Trophoblast cell (in vitro differentiated cells and primary cell): ENCODE measurements around the gene EFCAB14.
"Not testable (repeated sequence)": the region's sequence is repeated elsewhere in the genome, so short reads cannot be mapped to it uniquely, and the experiment has no call there.

ENCODE experiments used
- DNase-seq, 2 donors: peaks; one replicate each; pipeline ENCODE4 v3.0.0-alpha.2; 2016
- H2AFZ ChIP-seq: 2 replicates; pipeline ENCODE4 v1.6.1; 2013; ENCODE audit warnings: low read length, moderate library complexity, mild to moderate bottlenecking; ENCODE audit not compliant: insufficient read depth, poor library complexity
- H2AK5ac ChIP-seq: 2 replicates; pipeline ENCODE4 v1.6.1; 2013; ENCODE audit warnings: mild to moderate bottlenecking, low read length
- H2BK120ac ChIP-seq: 2 replicates; pipeline ENCODE4 v1.6.1; 2013; ENCODE audit warnings: low read length, mild to moderate bottlenecking, moderate library complexity; ENCODE audit not compliant: insufficient read depth, poor library complexity
- H2BK12ac ChIP-seq: 2 replicates; pipeline ENCODE4 v1.6.1; 2013; ENCODE audit warnings: mild to moderate bottlenecking, low read length, moderate library complexity
- H2BK5ac ChIP-seq: 2 replicates; pipeline ENCODE4 v1.6.1; 2013; ENCODE audit warnings: low read length, low read depth, moderate library complexity, mild to moderate bottlenecking; ENCODE audit not compliant: poor library complexity
- H3K14ac ChIP-seq: 2 replicates; pipeline ENCODE4 v1.6.1; 2013; ENCODE audit warnings: mild to moderate bottlenecking, low read length
- H3K18ac ChIP-seq: 2 replicates; pipeline ENCODE4 v1.6.1; 2013; ENCODE audit warnings: mild to moderate bottlenecking, low read length
- H3K23ac ChIP-seq: 2 replicates; pipeline ENCODE4 v1.6.1; 2013; ENCODE audit warnings: low read length
- H3K27ac ChIP-seq: 2 replicates; pipeline ENCODE4 v1.5.1; 2013; ENCODE audit warnings: low read depth, mild to moderate bottlenecking, inconsistent platforms, low read length, moderate library complexity
- H3K27me3 ChIP-seq: 2 replicates; pipeline ENCODE4 v1.6.1; 2013; ENCODE audit warnings: inconsistent platforms, mild to moderate bottlenecking, low read length, moderate library complexity; ENCODE audit not compliant: insufficient read depth
- H3K36me3 ChIP-seq, 2 experiments: 1 replicate in 1 of 2; 2 replicates in 1 of 2; pipeline ENCODE4 v1.6.1; 2013; ENCODE audit warnings: low read length in 2 of 2, mild to moderate bottlenecking in 2 of 2, moderate library complexity in 1 of 2; ENCODE audit not compliant: insufficient read depth in 2 of 2, control insufficient read depth in 1 of 2
- H3K4ac ChIP-seq: 2 replicates; pipeline ENCODE4 v1.6.1; 2013; ENCODE audit warnings: low read depth, mild to moderate bottlenecking, low read length, moderate library complexity
- H3K4me1 ChIP-seq, 2 experiments: 1 replicate in 1 of 2; 2 replicates in 1 of 2; pipeline ENCODE4 v1.6.1; 2013; ENCODE audit warnings: low read length in 2 of 2, mild to moderate bottlenecking in 2 of 2, moderate library complexity in 1 of 2; ENCODE audit not compliant: insufficient read depth in 2 of 2, control insufficient read depth in 1 of 2
- H3K4me2 ChIP-seq: 2 replicates; pipeline ENCODE4 v1.6.1; 2013; ENCODE audit warnings: inconsistent platforms, mild to moderate bottlenecking, low read length, moderate library complexity
- H3K4me3 ChIP-seq: 2 replicates; pipeline ENCODE4 v1.5.1; 2013; ENCODE audit warnings: mild to moderate bottlenecking, low read depth, low read length, inconsistent platforms
- H3K79me1 ChIP-seq: one replicate; pipeline ENCODE4 v1.6.1; 2013; ENCODE audit warnings: low read length
- H3K79me2 ChIP-seq: 2 replicates; pipeline ENCODE4 v1.6.1; 2013; ENCODE audit warnings: low read length, mild to moderate bottlenecking; ENCODE audit not compliant: control insufficient read depth, insufficient read depth, poor library complexity
- H3K9ac ChIP-seq: 2 replicates; pipeline ENCODE4 v1.6.1; 2013; ENCODE audit warnings: mild to moderate bottlenecking, low read length
- H3K9me3 ChIP-seq: 2 replicates; pipeline ENCODE4 v1.6.1; 2013; ENCODE audit warnings: low read depth, mild to moderate bottlenecking, control low read depth, inconsistent platforms, low read length; ENCODE audit not compliant: insufficient read depth
- H4K12ac ChIP-seq: 2 replicates; pipeline ENCODE4 v1.6.1; 2013; ENCODE audit warnings: low read depth, mild to moderate bottlenecking, low read length, moderate library complexity
- H4K8ac ChIP-seq: 2 replicates; pipeline ENCODE4 v1.6.1; 2013; ENCODE audit warnings: low read depth, mild to moderate bottlenecking, low read length, moderate library complexity
- H4K91ac ChIP-seq: one replicate; pipeline ENCODE4 v1.6.1; 2013; ENCODE audit warnings: low read depth, mild to moderate bottlenecking, low read length, moderate library complexity
- WGBS: extraction: QIAGEN DNeasy Blood & Tissue Kit; methylation state at CpG from one replicate; pipeline ENCODE4 v1.1.7; 2013; ENCODE audit warnings: missing lambda C conversion rate; ENCODE audit not compliant: insufficient read length, insufficient coverage; ENCODE audit errors: extremely low coverage; 5-methylcytosine and 5-hydroxymethylcytosine counted together

Gene EFCAB14

DNA sequence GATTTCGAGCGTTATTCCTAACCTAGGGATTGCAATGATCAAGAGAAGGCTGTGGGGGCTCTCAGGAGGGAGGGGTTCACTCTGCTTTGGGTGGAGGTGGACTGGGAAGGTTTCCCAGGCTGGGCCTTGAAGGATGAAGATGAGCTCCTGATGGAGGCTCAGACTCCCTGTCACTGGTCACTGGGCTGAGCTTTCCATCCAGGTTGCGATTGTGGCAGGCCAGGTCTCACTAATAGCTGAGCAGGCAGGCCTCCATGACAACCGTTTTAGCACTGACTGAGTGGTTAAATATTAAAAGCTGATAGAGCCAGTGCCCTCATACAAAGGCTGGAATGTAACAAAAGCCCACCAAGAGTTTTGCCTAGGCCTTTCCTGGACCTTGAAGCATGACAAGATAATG, 36.2 kb upstream of the EFCAB14 start:
- no CpG with 5 or more reads among the region's 4 CpGs for WGBS
- H3K79me1 ChIP-seq, result peaks cover 5% of the 10 kb centered on the region

DNA sequence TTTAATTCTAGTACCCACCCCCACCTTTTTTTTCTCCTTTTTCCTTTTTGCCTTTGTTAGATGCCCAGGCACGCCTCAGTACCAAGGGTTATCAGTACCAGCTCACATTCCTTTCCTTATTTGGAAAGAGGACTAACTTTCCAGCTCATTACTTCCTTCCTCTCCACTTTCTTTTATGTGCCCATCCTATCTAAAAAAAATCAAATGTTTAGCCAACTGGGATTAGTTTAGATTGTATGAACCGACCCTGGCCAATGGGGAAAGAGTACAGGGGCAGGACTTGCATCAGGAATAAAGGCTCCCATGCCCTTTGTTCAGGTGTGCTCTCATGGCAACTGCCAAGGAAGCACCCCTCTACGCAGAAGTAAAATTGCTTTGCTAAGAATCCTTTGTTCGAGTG, 35.8 kb upstream of the EFCAB14 start:
- not testable (repeated sequence) for DNase-seq, H3K9ac ChIP-seq, H3K4me3 ChIP-seq, H3K4ac ChIP-seq, H3K23ac ChIP-seq, H3K18ac ChIP-seq, H3K79me1 ChIP-seq, H2BK5ac ChIP-seq, H2AFZ ChIP-seq, H3K36me3 ChIP-seq, H4K91ac ChIP-seq, H3K27ac ChIP-seq, H4K12ac ChIP-seq, H3K4me2 ChIP-seq, H3K79me2 ChIP-seq, H2BK120ac ChIP-seq, H3K27me3 ChIP-seq, H3K14ac ChIP-seq, H2BK12ac ChIP-seq, H4K8ac ChIP-seq, H2AK5ac ChIP-seq, H3K9me3 ChIP-seq
- no CpG with 5 or more reads among the region's 4 CpGs for WGBS
- H3K4me1 ChIP-seq, result peaks cover 17 to 20% of the 10 kb centered on the region in 2 experiments

More for the DNA sequence above, 36.2 kb upstream of the EFCAB14 start:
- Histone ChIP-seq H3K4me1 (peaks cover 17 to 20% of the 10 kb centered on the region in 2 experiments), H3K4ac (no peak overlapping the region), H3K23ac (no peak overlapping the region), H3K79me2 (no peaks in the 10 kb centered on the region), H4K8ac (no peak overlapping the region), H4K12ac (peak overlapping the region; percentile 31), H2AK5ac (peak overlapping the region; percentile 57), H3K36me3 (no peaks in the 10 kb centered on the region), H3K27ac (no peak overlapping the region), H3K9ac (no peak overlapping the region), H3K14ac (peak overlapping the region; percentile 65), H3K4me2 (no peak overlapping the region), H3K9me3 (no peaks in the 10 kb centered on the region), H2AFZ (no peak overlapping the region), H4K91ac (peak overlapping the region; percentile 67), H3K18ac (no peak overlapping the region), H2BK120ac (peak overlapping the region; percentile 84), H3K27me3 (no peaks in the 10 kb centered on the region), H2BK12ac (peak overlapping the region; percentile 97), H2BK5ac (peak overlapping the region; percentile 22), H3K4me3 (no peak overlapping the region)
- DNase-seq, result no peak

- Histone ChIP-seq H3K23ac (no peak overlapping the region), H3K79me1 (peaks cover 5% of the 10 kb centered on the region), H3K9ac (no peak overlapping the region), H4K91ac (no peak overlapping the region), H3K36me3 (no peaks in the 10 kb centered on the region), H2BK5ac (no peak overlapping the region), H4K8ac (no peak overlapping the region), H3K27ac (no peak overlapping the region), H3K4me3 (no peak overlapping the region), H3K4me2 (no peak overlapping the region), H4K12ac (no peak overlapping the region), H2AFZ (no peak overlapping the region), H3K18ac (no peak overlapping the region), H2BK12ac (peak overlapping the region; percentile 69), H3K27me3 (no peaks in the 10 kb centered on the region), H3K4ac (no peak overlapping the region), H3K9me3 (no peaks in the 10 kb centered on the region), H2AK5ac (no peak overlapping the region), H3K79me2 (no peaks in the 10 kb centered on the region), H3K4me1 (peaks cover 17 to 20% of the 10 kb centered on the region in 2 experiments), H3K14ac (no peak overlapping the region), H2BK120ac (no peak overlapping the region)
- no CpG with 5 or more reads among the region's 1 CpG for WGBS
- DNase-seq, result no peak
These were observed 35.1 kb upstream of the EFCAB14 start for GRCh38 chr1:46753985-46754384.

- Histone ChIP-seq H3K79me1 (no peaks in the 10 kb centered on the region), H3K18ac (no peak overlapping the region), H3K4me1 (peaks cover 0 to 2% of the 10 kb centered on the region in 2 experiments), H3K23ac (no peak overlapping the region), H4K8ac (no peak overlapping the region), H3K4ac (no peak overlapping the region), H3K14ac (no peak overlapping the region), H4K91ac (no peak overlapping the region), H2BK120ac (no peak overlapping the region), H3K4me3 (no peak overlapping the region), H3K9ac (no peak overlapping the region), H2AFZ (no peak overlapping the region), H3K9me3 (no peaks in the 10 kb centered on the region), H2BK5ac (no peak overlapping the region), H2BK12ac (no peak overlapping the region), H3K36me3 (no peaks in the 10 kb centered on the region), H3K79me2 (no peaks in the 10 kb centered on the region), H4K12ac (no peak overlapping the region), H2AK5ac (no peak overlapping the region), H3K4me2 (no peak overlapping the region), H3K27me3 (no peaks in the 10 kb centered on the region), H3K27ac (no peak overlapping the region)
- no CpG with 5 or more reads among the region's 7 CpGs for WGBS
- DNase-seq, result peak in 1 of 2 donors; percentile 19
These were observed 31.0 kb upstream of the EFCAB14 start for GRCh38 chr1:46749921-46750404.
